Naive thymus-derived CD4-positive, alpha-beta T cell (primary cell): ENCODE results near the gene MTF1. TPM values are rescaled to one million over a fixed set of nuclear protein-coding genes. Genes with fewer than 3 reads are reported as not detected.
A peak's percentile ranks its signal among the peaks of the same experiment; 100 is the strongest.

Experiments
- ATAC-seq: fragments of 150-1000 bp; cut with Tn5 transposase; 2 replicates; pipeline ENCODE4 v1.10.0; 2021; ENCODE audit warnings: mild to moderate bottlenecking, moderate library complexity
- CTCF ChIA-PET: fragments of 350-600 bp; sonication (Branson Sonifier 250); formaldehyde crosslinking; loops from one replicate; lab custom pipeline; 2021; ENCODE audit warnings: antibody characterized with exemption; lab: Charles Lee
- POLR2A ChIA-PET: fragments of 350-600 bp; sonication (Branson Sonifier 250); formaldehyde crosslinking; loops from one replicate; lab custom pipeline; 2021; ENCODE audit warnings: antibody characterized with exemption, inconsistent platforms; lab: Charles Lee
- DNase-seq, 9 donors: peaks; one replicate each; pipeline versions ENCODE4 v3.0.0 to v3.0.0-alpha.2; 2020 to 2022; ENCODE audit warnings: mixed read lengths in 1 of 9
- H3K27ac ChIP-seq: one replicate; pipeline ENCODE4 v1.7.0; 2013; ENCODE audit warnings: mild to moderate bottlenecking, low read depth, low read length, moderate library complexity
- H3K27me3 ChIP-seq, 2 donors: one replicate each; pipeline ENCODE4 v1.7.0; 2013; ENCODE audit warnings: low read length in 2 of 2, mild to moderate bottlenecking in 2 of 2, moderate library complexity in 2 of 2; ENCODE audit not compliant: control insufficient read depth in 2 of 2, insufficient read depth in 2 of 2
- H3K36me3 ChIP-seq, 3 experiments: 1 replicate in 2 of 3; 2 replicates in 1 of 3; pipeline ENCODE4 v1.7.0; 2013; ENCODE audit warnings: low read length in 3 of 3, mild to moderate bottlenecking in 3 of 3, moderate library complexity in 1 of 3; ENCODE audit not compliant: insufficient read depth in 3 of 3, control insufficient read depth in 2 of 3
- H3K4me1 ChIP-seq, 2 donors: one replicate each; pipeline ENCODE4 v1.7.0; 2013; ENCODE audit warnings: low read length in 2 of 2, mild to moderate bottlenecking in 2 of 2, moderate library complexity in 1 of 2; ENCODE audit not compliant: control insufficient read depth in 2 of 2, insufficient read depth in 2 of 2
- H3K4me3 ChIP-seq: 2 replicates; pipeline ENCODE4 v1.7.0; 2013; ENCODE audit warnings: mild to moderate bottlenecking, low read length
- H3K9me3 ChIP-seq, 3 experiments: 1 replicate in 2 of 3; 2 replicates in 1 of 3; pipeline ENCODE4 v1.7.0; 2013; ENCODE audit warnings: low read length in 3 of 3; ENCODE audit not compliant: control insufficient read depth in 2 of 3
- H3K27ac Mint-ChIP-seq, 9 donors: one replicate each; pipeline ENCODE4 v1.8.0; 2020 to 2022; ENCODE audit warnings: mixed read lengths in 9 of 9, mild to moderate bottlenecking in 8 of 9, moderate library complexity in 5 of 9, inconsistent platforms in 2 of 9
- H3K27me3 Mint-ChIP-seq, 5 donors: one replicate each; pipeline ENCODE4 v1.8.0; 2021 to 2022; ENCODE audit warnings: mixed read lengths in 5 of 5, mild to moderate bottlenecking in 1 of 5
- H3K36me3 Mint-ChIP-seq, 5 donors: one replicate each; pipeline ENCODE4 v1.8.0; 2020 to 2022; ENCODE audit warnings: mixed read lengths in 5 of 5, mild to moderate bottlenecking in 3 of 5, inconsistent platforms in 1 of 5
- H3K4me1 Mint-ChIP-seq, 7 donors: one replicate each; pipeline ENCODE4 v1.8.0; 2020 to 2022; ENCODE audit warnings: mixed read lengths in 7 of 7, mild to moderate bottlenecking in 3 of 7, inconsistent platforms in 1 of 7
- H3K4me3 Mint-ChIP-seq, 10 donors: one replicate each; pipeline ENCODE4 v1.8.0; 2020 to 2022; ENCODE audit warnings: mild to moderate bottlenecking in 10 of 10, mixed read lengths in 10 of 10, moderate library complexity in 6 of 10, inconsistent platforms in 2 of 10
- H3K9me3 Mint-ChIP-seq, 11 donors: one replicate each; pipeline ENCODE4 v1.8.0; 2020 to 2022; ENCODE audit warnings: mixed read lengths in 11 of 11, mild to moderate bottlenecking in 4 of 11, inconsistent platforms in 1 of 11, moderate library complexity in 1 of 11
- intact Hi-C, 2 donors: fragments of 100-400 bp; cut with micrococcal nuclease; formaldehyde crosslinking; loops; one replicate each; pipeline ENCODE4 v1.15.1; 2023
- polyA plus RNA-seq, 2 donors: library from polyadenylated mRNA; unstranded; fragments of 300-500 nt; fragmentation: Illumina TruSeq; gene quantifications; one replicate each; pipeline ENCODE4 v1.2.3, GENCODE V29; 2021
- total RNA-seq, 6 experiments: library from RNA in 5 of 6; stranded (reverse) in 5 of 6; gene quantifications; 1 replicate in 5 of 6; 2 replicates in 1 of 6; pipeline ENCODE4 v1.2.3 and lab custom pipeline; 2021 to 2026

The MTF1 gene
- total and polyA plus RNA-seq, 7 experiments from 2014 or later, result 22.9 to 45.2 (median 27.1) TPM

GRCh38 chr1:37795340-37796125 lies 63.9 kb downstream of the MTF1 start:
- Mint-ChIP-seq H3K4me3 (peak overlapping the region; percentile 63 to 82 (median 75)), H3K27ac (peak overlapping the region in 3 of 9 donors; percentile 32 to 46 (median 42)), H3K36me3 (peaks cover 3 to 20% (median 10%) of the 10 kb centered on the region in 5 donors), H3K27me3 (peaks cover 25 to 34% (median 29%) of the 10 kb centered on the region in 5 donors), H3K9me3 (peaks cover 0 to 2% (median 0%) of the 10 kb centered on the region in 11 donors), H3K4me1 (peaks cover 8 to 25% (median 14%) of the 10 kb centered on the region in 7 donors)
- H3K27me3 ChIP-seq, result peaks cover 0 to 8% of the 10 kb centered on the region in 2 donors
- no peaks in the 10 kb centered on the region for H3K9me3 ChIP-seq
- ATAC-seq, result peak; percentile 56
- H3K4me1 ChIP-seq, result peaks cover 3 to 8% of the 10 kb centered on the region in 2 donors
- ChIA-PET POLR2A (interaction anchor here (1.3 kb wide), 1 partner anchor 13 kb away, joined by 5 read pairs; the partner anchor contains the start of genes C1orf122 and YRDC), CTCF (no interaction called here)
- H3K36me3 ChIP-seq, result peaks cover 0 to 14% (median 0%) of the 10 kb centered on the region in 3 experiments
- H3K4me3 ChIP-seq, result no peak overlapping the region
- H3K27ac ChIP-seq, result no peak overlapping the region
- intact Hi-C loops, result loop anchor here (2.0 kb wide), 2 partner anchors 13 to 31 kb away; partner anchors contain the start of genes EPHA10 (in 1 of the 2) and YRDC (in 1 of the 2)
- peak in 8 of 9 donors; percentile 15 to 71 (median 40) for DNase-seq

DNA sequence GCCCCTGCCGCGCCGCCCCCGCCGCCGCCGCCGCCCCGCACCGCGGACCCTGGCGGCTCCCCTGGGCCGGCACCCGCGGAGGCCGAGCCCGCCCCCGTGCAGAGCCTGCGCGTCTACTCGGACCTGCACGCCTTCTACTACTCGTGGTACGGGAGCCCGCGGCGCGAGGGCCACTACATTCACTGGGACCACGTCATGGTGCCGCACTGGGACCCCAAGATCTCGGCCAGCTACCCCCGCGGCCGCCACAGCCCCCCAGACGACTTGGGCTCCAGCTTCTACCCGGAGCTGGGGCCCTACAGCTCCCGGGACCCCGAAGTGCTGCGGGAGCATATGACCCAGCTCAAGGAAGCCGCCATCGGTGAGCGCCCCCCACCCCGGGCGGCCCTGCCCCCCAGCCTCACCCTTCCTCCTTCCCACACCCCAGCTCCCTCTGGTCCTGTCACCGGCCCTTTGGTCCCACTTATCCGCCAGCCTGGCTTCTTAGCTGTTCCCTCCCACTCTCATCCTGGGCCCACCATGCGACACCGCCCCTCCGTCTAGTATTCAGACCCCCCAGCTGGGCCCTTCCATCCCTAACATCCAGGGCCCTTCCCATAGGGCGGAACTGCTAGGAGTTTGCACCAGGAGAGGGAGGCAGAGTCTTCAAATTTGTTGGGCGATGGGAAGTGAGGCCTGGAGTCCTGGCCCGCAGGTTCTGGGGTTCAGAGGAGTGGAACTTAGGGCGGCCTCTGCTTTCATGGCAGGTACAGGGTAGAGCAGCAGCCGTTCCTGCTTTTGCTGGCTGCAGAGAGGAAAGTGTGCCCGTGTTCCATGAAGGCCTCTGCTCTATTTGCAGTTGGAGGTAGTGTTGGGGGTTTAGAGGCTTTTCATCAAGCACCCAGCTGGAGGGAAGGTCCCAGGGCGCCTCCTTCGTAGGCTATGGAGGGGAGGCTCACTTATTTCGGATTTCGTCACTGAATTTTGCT lies 64.7 kb downstream of the MTF1 start:
- Histone ChIP-seq H3K27me3 (peaks cover 0 to 8% of the 10 kb centered on the region in 2 donors), H3K36me3 (peaks cover 0 to 8% (median 0%) of the 10 kb centered on the region in 3 experiments), H3K4me3 (no peak overlapping the region), H3K9me3 (no peaks in the 10 kb centered on the region), H3K4me1 (peaks cover 3 to 8% of the 10 kb centered on the region in 2 donors), H3K27ac (no peak overlapping the region)
- Mint-ChIP-seq H3K4me1 (peaks cover 8 to 25% (median 14%) of the 10 kb centered on the region in 7 donors), H3K27ac (peak overlapping the region in 1 of 9 donors; percentile 42), H3K9me3 (peaks cover 0 to 2% (median 0%) of the 10 kb centered on the region in 11 donors), H3K4me3 (peak overlapping the region; percentile 23 to 82 (median 75)), H3K27me3 (peaks cover 32 to 42% (median 38%) of the 10 kb centered on the region in 5 donors), H3K36me3 (peaks cover 3 to 13% (median 7%) of the 10 kb centered on the region in 5 donors)
- ChIA-PET CTCF (no interaction called here), POLR2A (interaction anchor here (1.3 kb wide), 1 partner anchor 13 kb away, joined by 5 read pairs; the partner anchor contains the start of genes C1orf122 and YRDC)
- intact Hi-C loops, result loop anchor here (2.0 kb wide), 2 partner anchors 14 to 30 kb away; partner anchors contain the start of genes EPHA10 (in 1 of the 2) and YRDC (in 1 of the 2)
- ATAC-seq, result peak; percentile 26
- no peak for DNase-seq

GRCh38 chr1:37793773-37794371 lies 65.5 kb downstream of the MTF1 start, which contains the start of gene MANEAL:
TSS of gene MANEAL (plus strand) at chr1:37793847. CDS start at chr1:37794183, 336 bp downstream.
- H3K27me3 ChIP-seq, result peaks cover 0 to 8% of the 10 kb centered on the region in 2 donors
- peaks cover 3 to 8% of the 10 kb centered on the region in 2 donors for H3K4me1 ChIP-seq
- no peak within 1 kb of the TSS for H3K27ac ChIP-seq
- Mint-ChIP-seq H3K36me3 (peaks cover 0 to 5% (median 1%) of the 10 kb centered on the region in 5 donors), H3K9me3 (no peaks in the 10 kb centered on the region), H3K4me3 (peak within 1 kb of the TSS; percentile 35 to 82 (median 75)), H3K27me3 (peaks cover 33 to 43% (median 38%) of the 10 kb centered on the region in 5 donors), H3K4me1 (peaks cover 8 to 25% (median 14%) of the 10 kb centered on the region in 7 donors), H3K27ac (no peak within 1 kb of the TSS)
- ATAC-seq (peak; percentile 81), DNase-seq (peak in 5 of 9 donors; percentile 4 to 57 (median 24))
- POLR2A ChIA-PET, result interaction anchor here (1.3 kb wide), 1 partner anchor 14 kb away, joined by 5 read pairs; the partner anchor contains the start of genes C1orf122 and YRDC
- peaks cover 0 to under 1% (median 0%) of the 10 kb centered on the region in 3 experiments for H3K36me3 ChIP-seq
- no peaks in the 10 kb centered on the region for H3K9me3 ChIP-seq
- CTCF ChIA-PET, result no interaction called here
- intact Hi-C loops, result loop anchor here (2.0 kb wide), 2 partner anchors 15 to 29 kb away; partner anchors contain the start of genes EPHA10 (in 1 of the 2) and YRDC (in 1 of the 2)
- H3K4me3 ChIP-seq, result no peak within 1 kb of the TSS

DNA sequence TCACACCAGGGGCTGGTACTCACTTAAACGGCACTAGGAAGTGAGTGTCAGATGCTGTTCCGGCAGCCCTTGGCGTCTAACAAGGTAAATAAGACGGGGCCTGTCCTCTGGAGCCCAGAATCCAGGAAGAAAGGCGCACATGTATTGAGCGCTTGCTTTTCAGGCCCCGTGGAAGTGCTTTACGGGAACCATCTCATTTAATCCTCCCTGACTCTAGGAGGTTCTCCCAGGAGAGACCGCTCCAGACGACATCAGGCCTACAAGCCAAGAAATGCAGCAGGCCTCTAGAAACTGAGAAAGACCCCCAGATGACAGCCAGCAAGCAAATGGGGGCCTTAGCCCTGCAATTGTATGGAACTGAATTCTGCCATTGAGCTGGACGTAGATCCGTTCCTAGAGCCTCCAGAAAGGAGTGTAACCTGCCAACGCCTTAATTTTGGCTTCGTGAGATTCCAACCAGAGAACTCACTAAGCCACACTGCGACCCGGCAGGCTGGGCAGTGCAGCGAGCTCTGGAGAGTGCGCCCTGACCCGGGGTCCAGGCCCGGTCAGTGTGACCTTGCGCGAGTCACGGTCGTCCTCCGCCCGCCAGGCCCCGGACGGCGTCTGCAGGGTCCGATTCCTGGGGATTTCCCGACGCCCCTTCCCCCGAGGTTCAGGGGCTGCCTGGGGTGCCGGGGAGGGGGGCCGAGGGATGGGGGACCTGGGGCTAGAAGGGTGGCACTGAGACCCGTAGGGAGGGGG lies 66.3 kb downstream of the MTF1 start:
- Histone ChIP-seq H3K9me3 (no peaks in the 10 kb centered on the region), H3K36me3 (no peaks in the 10 kb centered on the region), H3K27ac (no peak overlapping the region), H3K27me3 (peaks cover 0 to 8% of the 10 kb centered on the region in 2 donors), H3K4me1 (peaks cover 3 to 8% of the 10 kb centered on the region in 2 donors), H3K4me3 (no peak overlapping the region)
- Mint-ChIP-seq H3K4me1 (peaks cover 8 to 25% (median 14%) of the 10 kb centered on the region in 7 donors), H3K36me3 (peaks cover 0 to 2% (median 0%) of the 10 kb centered on the region in 5 donors), H3K27ac (no peak overlapping the region), H3K4me3 (peak overlapping the region; percentile 35 to 79 (median 52)), H3K9me3 (no peaks in the 10 kb centered on the region), H3K27me3 (peaks cover 33 to 49% (median 43%) of the 10 kb centered on the region in 5 donors)
- ChIA-PET POLR2A (no interaction called here), CTCF (no interaction called here)
- intact Hi-C loops, result no loop called here
- no peak for ATAC-seq
- DNase-seq, result no peak

- H3K4me3 Mint-ChIP-seq, result no peak overlapping the region
- H3K27me3 Mint-ChIP-seq, result peaks cover 13 to 32% (median 24%) of the 10 kb centered on the region in 5 donors
- intact Hi-C loops, result no loop called here
- Histone ChIP-seq H3K27me3 (no peaks in the 10 kb centered on the region), H3K36me3 (no peaks in the 10 kb centered on the region), H3K4me3 (no peak overlapping the region), H3K27ac (no peak overlapping the region), H3K9me3 (no peaks in the 10 kb centered on the region), H3K4me1 (no peaks in the 10 kb centered on the region)
- ATAC-seq (no peak), DNase-seq (no peak)
- no peak overlapping the region for H3K27ac Mint-ChIP-seq
- H3K4me1 Mint-ChIP-seq, result peaks cover 0 to 2% (median 0%) of the 10 kb centered on the region in 7 donors
- ChIA-PET CTCF (no interaction called here), POLR2A (interaction anchor here (0.7 kb wide), 1 partner anchor 106 kb away, joined by 3 read pairs; no protein-coding TSS in a partner anchor)
- H3K9me3 Mint-ChIP-seq, result no peaks in the 10 kb centered on the region
- H3K36me3 Mint-ChIP-seq, result no peaks in the 10 kb centered on the region
These were observed 76.9 kb downstream of the MTF1 start for GRCh38 chr1:37782491-37782890.
